GM21381 (cell line): Measurements from ENCODE around the gene ACE.
A peak's percentile ranks its signal among the peaks of the same experiment; 100 is the strongest.

Experiments
- ATAC-seq: cut with Tn5 transposase; IDR thresholded peaks from one replicate; pipeline ENCODE4 v1.9.1; 2021; ENCODE audit warnings: mild to moderate bottlenecking, moderate library complexity; ENCODE audit not compliant: unreplicated experiment

The ACE gene

GRCh38 chr17:63474586-63475460, 2.0 kb upstream of the ACE start:
- ATAC-seq = no peak

GRCh38 chr17:63475491-63476412, 1.1 kb upstream of the ACE start:
- ATAC-seq = no peak

- ATAC-seq = no peak
Observed at GRCh38 chr17:63476459-63476853, 405 bp upstream of the ACE start.

- peak; percentile 15 for ATAC-seq
Observed at GRCh38 chr17:63477480-63478440, 899 bp downstream of the ACE start.

GRCh38 chr17:63478814-63479494, 2.1 kb downstream of the ACE start:
- peak; percentile 76 for ATAC-seq

- no peak for ATAC-seq
Observed at GRCh38 chr17:63479495-63480184, 2.8 kb downstream of the ACE start.

- ATAC-seq = no peak
Observed at GRCh38 chr17:63480192-63480784, 3.4 kb downstream of the ACE start.

GRCh38 chr17:63480826-63481487, 4.1 kb downstream of the ACE start:
- no peak for ATAC-seq

- no peak for ATAC-seq
Observed at GRCh38 chr17:63481488-63481870, 4.6 kb downstream of the ACE start.

GRCh38 chr17:63482509-63482908, 5.6 kb downstream of the ACE start:
- no peak for ATAC-seq

- no peak for ATAC-seq
Observed at GRCh38 chr17:63483038-63483437, 6.2 kb downstream of the ACE start.

- no peak for ATAC-seq
Observed at GRCh38 chr17:63483655-63484575, 7.1 kb downstream of the ACE start.

GRCh38 chr17:63486317-63487013, 9.6 kb downstream of the ACE start:
- no peak for ATAC-seq

- no peak for ATAC-seq
Observed at GRCh38 chr17:63487014-63487339, 10.1 kb downstream of the ACE start.

GRCh38 chr17:63488851-63489250, 12.0 kb downstream of the ACE start:
- no peak for ATAC-seq

- no peak for ATAC-seq
Observed at GRCh38 chr17:63489291-63489690, 12.4 kb downstream of the ACE start.

GRCh38 chr17:63490329-63490728, 13.5 kb downstream of the ACE start:
- ATAC-seq = no peak
